ENCODE data around the gene OSBP2. TPM values are rescaled to one million over a fixed set of nuclear protein-coding genes. Genes with fewer than 3 reads are reported as not detected.

Gene OSBP2
- total and polyA plus RNA-seq, 2 of the 13 experiments (the other 11 are each of a cell fraction or from before 2014, with no cell fraction given) = 5.0 to 7.7 TPM

GRCh38 chr22:30763815-30764673, 69.4 kb downstream of the OSBP2 start (continued):
- no peak for TF ChIP-seq KDM2A (CRISPR knock-in tag; IDR thresholded peaks at IDR 0.05; ENCODE audit: borderline replicate concordance, low read depth)
- TF ChIP-seq FOXA3 (CRISPR knock-in tag; IDR thresholded peaks at IDR 0.05) = no peak
- TF ChIP-seq FOXJ3 (CRISPR knock-in tag; IDR thresholded peaks at IDR 0.05; ENCODE audit: borderline replicate concordance) = no peak

DNA sequence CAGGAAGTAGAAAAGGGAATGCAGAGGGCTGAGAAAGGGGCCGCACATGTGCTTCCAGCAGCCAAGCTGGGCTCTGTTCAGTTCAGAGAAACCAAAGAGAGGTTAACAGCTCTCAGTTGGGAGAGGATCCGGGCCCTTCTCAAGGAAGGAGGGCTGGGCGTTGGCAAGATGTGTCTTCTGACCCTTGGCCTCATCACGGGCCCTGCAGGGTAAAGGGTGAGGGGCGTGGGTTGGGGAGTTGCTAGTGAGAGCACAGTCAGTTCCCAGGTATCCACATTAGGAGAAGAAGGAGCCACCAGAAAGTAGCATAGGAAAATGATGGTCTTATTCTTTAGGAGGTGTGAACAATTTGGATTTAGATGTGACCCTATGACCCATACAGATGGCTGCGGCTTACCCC, 73.0 kb downstream of the OSBP2 start:
- POLR2A ChIA-PET = no interaction called here
- no TSS peak for BruUV-seq (replicated peaks)

More for the DNA sequence above, 73.0 kb downstream of the OSBP2 start:
- intact Hi-C loops (cut with micrococcal nuclease; ENCODE audit: unreplicated experiment) = no loop called here
- DNase-seq (ENCODE audit: low spot score) (no peak), FAIRE-seq (no peak), ATAC-seq (no peak)
- H3K36me3 ChIP-seq (replicated peaks in 1 of 2; ENCODE audit: control insufficient read depth in 1 of 2, insufficient read depth in 2 of 2, low read length in 2 of 2) = no peaks in the 10 kb centered on the region
- CTCF ChIA-PET (ENCODE audit: low intra/inter-chr PET ratio, low total read pairs) = no interaction called here
- in situ Hi-C loops (cut with HindIII; ENCODE audit: extremely low pct_ligation_motif_present, low pct_unique_long_range_greater_than_20kb) = loop anchor here (10.0 kb wide), 1 partner anchor 127 kb away; no protein-coding TSS in a partner anchor
- peaks cover 0 to 1% of the 10 kb centered on the region in 2 experiments; a peak in 2 of 5 replicates for H3K27me3 ChIP-seq (ENCODE audit: control insufficient read depth in 1 of 2, insufficient read depth in 2 of 2, low read length in 2 of 2)
- no peaks in the 10 kb centered on the region for H3K9me3 ChIP-seq (ENCODE audit: low read length)
- H3K4me1 ChIP-seq (ENCODE audit: insufficient read depth, low read length) = peaks cover 9% of the 10 kb centered on the region
- no peaks in the 10 kb centered on the region for H3K79me2 ChIP-seq (ENCODE audit: insufficient read depth, low read length)
- no peak overlapping the region for H3K4me2 ChIP-seq (ENCODE audit: low read depth, low read length)
- H4K20me1 ChIP-seq (ENCODE audit: insufficient read depth, low read length) = no peaks in the 10 kb centered on the region
- no peak overlapping the region for H3K9ac ChIP-seq (ENCODE audit: insufficient read depth, low read depth, low read length)
- H3K4me3 ChIP-seq (replicated peaks in 1 of 3; ENCODE audit: insufficient read depth in 1 of 3, low read depth in 2 of 3, low read length in 3 of 3) = no peak overlapping the region
- H2AFZ ChIP-seq (ENCODE audit: low read length) = no peak overlapping the region
- H3K27ac ChIP-seq (ENCODE audit: extremely low read length, insufficient read depth, low read length) = no peak overlapping the region
- WGBS (ENCODE audit: low lambda C conversion rate) = 15% methylated on average over 6 of the region's 6 CpGs
- TF ChIP-seq ZNF431 (CRISPR knock-in tag; IDR thresholded peaks at IDR 0.05; ENCODE audit: borderline replicate concordance, low read depth) (no peak), DMAP1 (CRISPR knock-in tag; IDR thresholded peaks at IDR 0.05) (no peak), ZNF33B (CRISPR knock-in tag; IDR thresholded peaks at IDR 0.05) (no peak), HMG20A (CRISPR knock-in tag; IDR thresholded peaks at IDR 0.05; ENCODE audit: borderline replicate concordance) (no peak), ZNF124 (CRISPR knock-in tag; IDR thresholded peaks at IDR 0.05) (no peak), KAT2B (IDR thresholded peaks at IDR 0.05; ENCODE audit: borderline replicate concordance, low read depth, low read length) (no peak), ZNF557 (CRISPR knock-in tag; IDR thresholded peaks at IDR 0.05) (no peak), KMT2A (CRISPR knock-in tag; IDR thresholded peaks at IDR 0.05) (no peak), ZNF224 (CRISPR knock-in tag; IDR thresholded peaks at IDR 0.05) (no peak), MBD4 (IDR thresholded peaks at IDR 0.05; ENCODE audit: borderline replicate concordance, low read length) (no peak)
- TF ChIP-seq, protein P1, sequence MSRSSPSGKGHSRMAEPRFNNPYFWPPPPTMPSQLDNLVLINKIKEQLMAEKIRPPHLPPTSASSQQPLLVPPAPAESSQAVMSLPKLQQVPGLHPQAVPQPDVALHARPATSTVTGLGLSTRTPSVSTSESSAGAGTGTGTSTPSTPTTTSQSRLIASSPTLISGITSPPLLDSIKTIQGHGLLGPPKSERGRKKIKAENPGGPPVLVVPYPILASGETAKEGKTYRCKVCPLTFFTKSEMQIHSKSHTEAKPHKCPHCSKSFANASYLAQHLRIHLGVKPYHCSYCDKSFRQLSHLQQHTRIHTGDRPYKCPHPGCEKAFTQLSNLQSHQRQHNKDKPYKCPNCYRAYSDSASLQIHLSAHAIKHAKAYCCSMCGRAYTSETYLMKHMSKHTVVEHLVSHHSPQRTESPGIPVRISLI (CRISPR knock-in tag; IDR thresholded peaks at IDR 0.05; ENCODE audit: borderline replicate concordance) = no peak
